NCI-H345 treated with DMSO at 0.1 percent for 48 hours (cell line): ENCODE measurements around the gene P2RY6.
"Not testable (repeated sequence)": the region's sequence is repeated elsewhere in the genome, so short reads cannot be mapped to it uniquely, and the experiment has no call there.

Experiments used
- DNase-seq: peaks from one replicate; lab custom pipeline; 2025; ENCODE audit not compliant: unreplicated experiment; lab: John Stamatoyannopoulos, UW

The P2RY6 gene

GRCh38 chr11:73259406-73260126, 12.6 kb upstream of the P2RY6 start:
- DNase-seq = no peak

- DNase-seq = no peak
These were observed 12.0 kb upstream of the P2RY6 start for GRCh38 chr11:73260127-73260457.

GRCh38 chr11:73262851-73263495, 9.2 kb upstream of the P2RY6 start:
- no peak for DNase-seq

- DNase-seq = no peak
These were observed 8.5 kb upstream of the P2RY6 start for GRCh38 chr11:73263640-73264039.

GRCh38 chr11:73265278-73265810, 6.8 kb upstream of the P2RY6 start:
- DNase-seq = no peak

GRCh38 chr11:73265853-73266645, 6.1 kb upstream of the P2RY6 start:
- DNase-seq = no peak

- no peak for DNase-seq
These were observed 5.5 kb upstream of the P2RY6 start for GRCh38 chr11:73266646-73267020.

GRCh38 chr11:73267122-73267846, 4.9 kb upstream of the P2RY6 start:
- no peak for DNase-seq

GRCh38 chr11:73267906-73268540, 4.1 kb upstream of the P2RY6 start:
- DNase-seq = no peak

- no peak for DNase-seq
These were observed 3.4 kb upstream of the P2RY6 start for GRCh38 chr11:73268671-73269271.

GRCh38 chr11:73269459-73270015, 2.6 kb upstream of the P2RY6 start:
- DNase-seq = peak; percentile 16

- no peak for DNase-seq
These were observed 1.9 kb upstream of the P2RY6 start for GRCh38 chr11:73270016-73270854.

GRCh38 chr11:73270855-73271477, 1.2 kb upstream of the P2RY6 start:
- DNase-seq = no peak

- DNase-seq = not testable (repeated sequence)
These were observed 666 bp upstream of the P2RY6 start for GRCh38 chr11:73271478-73271865.

GRCh38 chr11:73272680-73273038, 521 bp downstream of the P2RY6 start:
- no peak for DNase-seq

GRCh38 chr11:73273222-73273895, 1.2 kb downstream of the P2RY6 start:
- no peak for DNase-seq

GRCh38 chr11:73274191-73274590, 2.1 kb downstream of the P2RY6 start:
- not testable (repeated sequence) for DNase-seq

- DNase-seq = no peak
These were observed 2.7 kb downstream of the P2RY6 start for GRCh38 chr11:73274722-73275380.
